Astrocyte (in vitro differentiated cells and primary cell): Measurements from ENCODE around the gene LMX1B. TPM values are rescaled to one million over a fixed set of nuclear protein-coding genes. Genes with fewer than 3 reads are reported as not detected.

Source experiments
- DNase-seq: peaks from one replicate; pipeline ENCODE4 v3.0.0-alpha.2; 2010; ENCODE audit warnings: low read depth
- FAIRE-seq: peaks from 2 replicates; lab custom pipeline; 2011; peaks lifted over from hg19 to GRCh38; lab: Jason Lieb, UNC
- H2AFZ ChIP-seq: 2 replicates; pipeline ENCODE4 v1.6.0; 2012; ENCODE audit warnings: low read depth, low read length, inconsistent platforms
- H3K27ac ChIP-seq: 2 replicates; pipeline ENCODE4 v1.5.1; 2011; ENCODE audit warnings: low read depth, low read length, inconsistent platforms
- H3K27me3 ChIP-seq: 2 replicates; pipeline ENCODE4 v1.6.0; 2011; ENCODE audit warnings: low read length, inconsistent platforms; ENCODE audit not compliant: insufficient read depth
- H3K36me3 ChIP-seq: 2 replicates; pipeline ENCODE4 v1.5.1; 2011; ENCODE audit warnings: low read length, inconsistent platforms; ENCODE audit not compliant: insufficient read depth
- H3K4me1 ChIP-seq: 2 replicates; pipeline ENCODE4 v1.5.1; 2011; ENCODE audit warnings: low read length, inconsistent platforms; ENCODE audit not compliant: insufficient read depth
- H3K4me2 ChIP-seq: 2 replicates; pipeline ENCODE4 v1.6.0; 2012; ENCODE audit warnings: low read length, inconsistent platforms
- H3K4me3 ChIP-seq: 2 replicates; pipeline ENCODE4 v1.5.1; 2011; ENCODE audit warnings: low read depth, mild to moderate bottlenecking, low read length, inconsistent platforms; ENCODE audit not compliant: insufficient read depth
- H3K79me2 ChIP-seq: 2 replicates; pipeline ENCODE4 v1.6.0; 2012; ENCODE audit warnings: mild to moderate bottlenecking, low read length, inconsistent platforms; ENCODE audit not compliant: insufficient read depth
- H3K9ac ChIP-seq: 2 replicates; pipeline ENCODE4 v1.6.0; 2012; ENCODE audit warnings: mild to moderate bottlenecking, low read length, inconsistent platforms
- H3K9me3 ChIP-seq: 2 replicates; pipeline ENCODE4 v1.5.1; 2012; ENCODE audit warnings: low read depth, mild to moderate bottlenecking, low read length, inconsistent platforms; ENCODE audit not compliant: insufficient read depth
- H4K20me1 ChIP-seq: 2 replicates; pipeline ENCODE4 v1.6.0; 2012; ENCODE audit warnings: low read length, inconsistent platforms; ENCODE audit not compliant: insufficient read depth
- H3K27ac Mint-ChIP-seq: one replicate; pipeline ENCODE4 v1.8.0; 2021; ENCODE audit warnings: mild to moderate bottlenecking, mixed read lengths; ENCODE audit not compliant: unreplicated experiment
- H3K27me3 Mint-ChIP-seq: one replicate; pipeline ENCODE4 v1.8.0; 2021; ENCODE audit warnings: low read depth, mixed read lengths; ENCODE audit not compliant: unreplicated experiment
- H3K36me3 Mint-ChIP-seq: one replicate; pipeline ENCODE4 v1.8.0; 2021; ENCODE audit warnings: low read depth, mixed read lengths; ENCODE audit not compliant: unreplicated experiment
- H3K4me1 Mint-ChIP-seq: one replicate; pipeline ENCODE4 v1.8.0; 2021; ENCODE audit warnings: low read depth, mixed read lengths; ENCODE audit not compliant: unreplicated experiment
- H3K4me3 Mint-ChIP-seq: one replicate; pipeline ENCODE4 v1.8.0; 2021; ENCODE audit warnings: mild to moderate bottlenecking, moderate library complexity, mixed read lengths; ENCODE audit not compliant: unreplicated experiment
- H3K9me3 Mint-ChIP-seq: one replicate; pipeline ENCODE4 v1.8.0; 2021; ENCODE audit warnings: mild to moderate bottlenecking, mixed read lengths; ENCODE audit not compliant: unreplicated experiment
- EZH2 ChIP-seq: IDR thresholded peaks from 2 replicates; pipeline ENCODE4 v1.6.1; 2012; ENCODE audit warnings: mild to moderate bottlenecking, low read length, inconsistent platforms; ENCODE audit not compliant: insufficient read depth
- total RNA-seq: library from RNA; stranded (reverse); gene quantifications from 2 replicates; pipeline ENCODE4 v1.2.1, GENCODE V29; 2021
- TF ChIP-seq, protein P1 (sequence below): IDR thresholded peaks from 2 replicates; pipeline ENCODE4 v1.5.1; 2011; ENCODE audit warnings: low read depth, mild to moderate bottlenecking, inconsistent platforms, low read length, moderate library complexity; ENCODE audit not compliant: insufficient read depth

LMX1B gene
- total RNA-seq, 1 donor from 2014 or later = 0.45 TPM

DNA sequence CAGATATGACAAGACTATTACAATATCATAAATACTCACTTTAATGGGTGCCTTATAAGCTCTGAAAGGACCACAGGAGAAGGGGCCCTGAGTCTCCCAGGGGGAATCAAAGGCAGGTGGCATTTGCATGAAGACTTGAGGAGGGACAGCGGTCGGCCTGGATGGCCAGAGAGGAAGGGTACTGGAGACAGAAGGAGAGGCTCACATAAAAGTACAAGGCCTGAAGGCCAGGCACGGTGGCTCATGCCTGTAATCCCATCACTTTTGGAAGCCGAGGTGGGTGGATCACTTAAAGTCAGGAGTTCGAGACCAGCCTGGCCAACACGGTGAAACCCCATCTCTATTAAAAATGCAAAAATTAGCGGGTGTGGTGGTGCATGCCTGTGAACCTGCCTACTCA lies 29.1 kb upstream of the LMX1B start:
- H3K27me3 Mint-ChIP-seq = peaks cover 31% of the 10 kb centered on the region
- no peak overlapping the region for H3K9ac ChIP-seq
- no peak for FAIRE-seq
- H3K9me3 ChIP-seq = no peaks in the 10 kb centered on the region
- H3K4me3 ChIP-seq = no peak overlapping the region
- DNase-seq = no peak
- TF ChIP-seq, protein P1, sequence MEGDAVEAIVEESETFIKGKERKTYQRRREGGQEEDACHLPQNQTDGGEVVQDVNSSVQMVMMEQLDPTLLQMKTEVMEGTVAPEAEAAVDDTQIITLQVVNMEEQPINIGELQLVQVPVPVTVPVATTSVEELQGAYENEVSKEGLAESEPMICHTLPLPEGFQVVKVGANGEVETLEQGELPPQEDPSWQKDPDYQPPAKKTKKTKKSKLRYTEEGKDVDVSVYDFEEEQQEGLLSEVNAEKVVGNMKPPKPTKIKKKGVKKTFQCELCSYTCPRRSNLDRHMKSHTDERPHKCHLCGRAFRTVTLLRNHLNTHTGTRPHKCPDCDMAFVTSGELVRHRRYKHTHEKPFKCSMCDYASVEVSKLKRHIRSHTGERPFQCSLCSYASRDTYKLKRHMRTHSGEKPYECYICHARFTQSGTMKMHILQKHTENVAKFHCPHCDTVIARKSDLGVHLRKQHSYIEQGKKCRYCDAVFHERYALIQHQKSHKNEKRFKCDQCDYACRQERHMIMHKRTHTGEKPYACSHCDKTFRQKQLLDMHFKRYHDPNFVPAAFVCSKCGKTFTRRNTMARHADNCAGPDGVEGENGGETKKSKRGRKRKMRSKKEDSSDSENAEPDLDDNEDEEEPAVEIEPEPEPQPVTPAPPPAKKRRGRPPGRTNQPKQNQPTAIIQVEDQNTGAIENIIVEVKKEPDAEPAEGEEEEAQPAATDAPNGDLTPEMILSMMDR = no peak
- no peak for TF ChIP-seq EZH2
- H4K20me1 ChIP-seq = no peaks in the 10 kb centered on the region
- H3K4me3 Mint-ChIP-seq = no peak overlapping the region
- no peaks in the 10 kb centered on the region for H3K36me3 Mint-ChIP-seq
- H3K9me3 Mint-ChIP-seq = peaks cover 5% of the 10 kb centered on the region
- H3K27ac Mint-ChIP-seq = no peak overlapping the region
- peaks cover 5% of the 10 kb centered on the region for H3K4me1 Mint-ChIP-seq
- H3K4me1 ChIP-seq = no peaks in the 10 kb centered on the region
- no peak overlapping the region for H3K27ac ChIP-seq
- H3K4me2 ChIP-seq = no peak overlapping the region
- H2AFZ ChIP-seq = no peak overlapping the region
- H3K27me3 ChIP-seq = peaks cover 28% of the 10 kb centered on the region
- no peaks in the 10 kb centered on the region for H3K36me3 ChIP-seq
- H3K79me2 ChIP-seq = no peaks in the 10 kb centered on the region

DNA sequence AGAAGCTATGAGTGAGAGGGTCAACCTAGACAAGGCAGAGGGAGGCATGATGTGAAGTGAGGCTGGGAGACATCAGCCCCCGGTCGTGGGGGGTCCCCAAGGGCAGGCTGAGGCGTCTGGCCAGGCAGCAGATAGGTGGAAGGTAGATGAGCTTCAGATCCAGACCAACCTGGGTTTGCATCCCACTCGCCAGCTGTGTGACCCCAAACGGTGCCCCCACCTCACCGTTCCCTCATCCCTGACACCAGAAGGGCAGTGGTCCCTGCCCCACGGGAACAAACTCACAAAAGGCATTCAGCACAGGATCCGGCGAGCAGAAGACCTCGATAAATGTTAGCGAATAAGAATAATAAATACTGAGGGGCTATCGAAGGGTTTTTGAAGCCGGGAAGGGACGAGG lies 27.5 kb upstream of the LMX1B start:
- Histone ChIP-seq H3K4me3 (no peak overlapping the region), H3K27me3 (peaks cover 23% of the 10 kb centered on the region), H2AFZ (no peak overlapping the region), H3K9ac (no peak overlapping the region), H4K20me1 (no peaks in the 10 kb centered on the region), H3K27ac (no peak overlapping the region), H3K79me2 (no peaks in the 10 kb centered on the region), H3K36me3 (no peaks in the 10 kb centered on the region), H3K4me1 (no peaks in the 10 kb centered on the region), H3K9me3 (no peaks in the 10 kb centered on the region), H3K4me2 (no peak overlapping the region)
- no peak for TF ChIP-seq EZH2
- TF ChIP-seq, protein P1 = no peak
- Mint-ChIP-seq H3K27me3 (peaks cover 30% of the 10 kb centered on the region), H3K4me1 (peaks cover 5% of the 10 kb centered on the region), H3K4me3 (no peak overlapping the region), H3K9me3 (peaks cover 5% of the 10 kb centered on the region), H3K36me3 (no peaks in the 10 kb centered on the region), H3K27ac (no peak overlapping the region)
- FAIRE-seq = no peak
- no peak for DNase-seq
